LNCaP clone FGC (cell line): ENCODE measurements around the gene ZFAND3.

ENCODE experiments used
- DNase-seq: peaks from one replicate; pipeline ENCODE4 v3.0.0-alpha.2; 2011; ENCODE audit warnings: low read depth
- H3K4me3 ChIP-seq: 2 replicates; pipeline ENCODE4 v1.5.1; 2011; ENCODE audit warnings: mild to moderate bottlenecking, low read depth, low read length, control low read depth
- CTCF ChIP-seq: IDR thresholded peaks from 2 replicates; pipeline ENCODE4 v1.5.1; 2012; ENCODE audit warnings: mild to moderate bottlenecking; ENCODE audit not compliant: control insufficient read depth, insufficient read depth; ENCODE audit errors: extremely low read depth

The ZFAND3 gene

GRCh38 chr6:38141716-38142115 lies 322.2 kb downstream of the ZFAND3 start:
- no peak for DNase-seq
- TF ChIP-seq CTCF: no peak
- H3K4me3 ChIP-seq: no peak overlapping the region

DNA sequence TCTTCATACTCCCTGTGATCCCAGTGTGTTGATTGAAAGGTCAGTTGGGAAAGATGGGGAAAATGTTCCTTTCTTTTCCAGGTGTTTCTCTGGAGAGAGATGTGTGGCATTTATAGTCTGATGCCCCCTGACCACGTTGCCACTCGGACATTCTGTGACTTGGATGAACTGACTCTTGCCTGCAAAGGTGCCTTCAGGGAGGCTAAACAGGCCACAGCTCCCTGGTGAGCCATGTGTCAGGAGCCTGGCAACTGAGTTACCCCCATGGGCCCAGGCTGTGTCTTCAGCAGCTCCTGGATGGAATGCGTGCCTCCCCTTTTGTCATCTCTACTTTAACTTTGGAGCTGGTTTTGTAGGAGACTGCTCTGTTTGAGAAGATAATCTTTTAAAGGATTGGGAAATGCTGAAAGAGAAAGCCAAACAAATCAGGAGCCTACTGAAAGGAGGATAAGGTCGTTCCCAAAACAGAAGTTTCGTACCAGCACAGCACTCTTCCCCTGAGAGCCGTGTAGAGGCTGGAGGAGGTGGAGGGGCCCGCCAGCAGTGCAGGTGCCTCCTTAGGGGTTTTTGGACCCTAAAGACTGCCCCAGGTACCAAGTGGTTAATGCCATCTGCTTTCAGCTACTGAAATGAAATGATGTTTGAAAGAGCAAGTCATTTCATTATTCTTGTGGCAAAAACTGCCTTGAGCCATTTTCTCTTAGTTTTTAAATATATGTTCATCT lies 322.8 kb downstream of the ZFAND3 start:
- no peak for DNase-seq
- no peak overlapping the region for H3K4me3 ChIP-seq
- TF ChIP-seq CTCF: no peak

DNA sequence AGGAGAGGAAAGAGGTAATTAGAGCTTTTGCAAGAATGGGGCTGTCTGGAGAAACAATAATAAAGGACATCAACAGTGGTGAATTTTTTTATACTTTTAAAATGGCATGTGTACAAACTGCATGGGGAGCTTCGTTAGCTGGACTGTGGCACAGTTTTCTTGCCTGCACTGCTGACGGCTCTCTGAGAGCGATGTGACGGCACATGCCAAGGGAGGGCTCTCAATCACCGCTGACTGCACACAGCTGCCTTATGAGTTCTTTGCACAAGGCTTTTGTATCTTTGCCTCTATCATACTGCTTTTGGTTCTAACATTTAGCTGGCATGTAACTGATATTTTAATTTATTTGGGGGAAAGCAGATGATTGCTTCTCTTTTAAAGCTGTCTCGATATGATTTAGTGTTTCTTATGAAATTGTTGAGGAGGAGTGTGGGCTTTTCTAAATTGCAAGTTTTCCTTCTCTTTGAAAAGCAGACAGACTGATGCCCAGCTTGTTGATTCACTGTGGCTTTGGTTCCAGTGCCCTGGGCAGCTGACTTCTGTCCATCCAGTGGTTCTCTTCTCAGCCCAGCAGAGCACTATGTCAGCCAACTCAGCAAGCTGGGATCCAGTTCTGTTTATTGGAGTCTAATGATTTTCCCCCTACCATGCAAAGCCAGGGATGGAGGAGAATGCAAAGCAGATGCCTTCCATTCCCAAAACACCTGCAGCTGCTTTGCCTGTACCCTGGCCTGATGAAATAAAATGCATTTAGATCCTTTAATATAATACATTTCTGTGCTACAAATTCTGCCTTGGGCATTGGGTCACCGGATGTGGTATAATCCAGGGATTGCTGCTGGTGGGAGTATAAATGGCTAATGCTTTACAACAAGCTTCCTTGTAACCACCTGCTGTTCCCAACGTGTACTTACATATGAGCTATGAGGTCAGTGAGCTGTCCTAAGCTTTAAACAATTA lies 323.9 kb downstream of the ZFAND3 start:
- no peak for TF ChIP-seq CTCF
- no peak overlapping the region for H3K4me3 ChIP-seq
- DNase-seq: no peak

DNA sequence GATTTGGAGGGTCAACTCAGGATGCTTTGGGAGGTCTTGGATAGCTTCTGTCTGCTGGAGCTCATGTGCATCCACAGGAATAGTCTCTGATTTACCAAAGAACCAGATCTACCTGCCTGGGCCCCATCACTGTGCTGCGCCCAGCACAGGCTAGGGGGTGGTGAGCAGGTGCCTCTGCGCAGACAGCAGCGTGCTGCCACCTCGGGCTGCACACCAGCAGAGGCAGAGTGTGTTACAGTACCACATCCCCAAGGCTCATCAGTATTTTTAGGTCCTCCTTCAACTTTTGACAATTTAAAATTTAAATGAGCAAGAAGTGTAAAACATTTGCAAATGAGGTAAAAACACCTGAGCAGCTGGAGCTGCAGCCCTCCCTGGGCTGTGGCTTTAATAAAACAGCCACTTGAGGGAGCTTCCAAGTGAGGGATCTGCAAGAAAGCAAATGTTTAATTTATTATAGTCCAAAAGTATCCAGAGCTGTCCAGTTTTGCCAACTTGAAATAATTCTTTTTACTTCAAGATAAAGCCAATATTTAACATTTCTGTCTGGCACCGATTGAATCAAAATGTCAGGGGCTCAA lies 324.9 kb downstream of the ZFAND3 start:
- no peak for TF ChIP-seq CTCF
- no peak for DNase-seq
- H3K4me3 ChIP-seq: no peak overlapping the region

DNA sequence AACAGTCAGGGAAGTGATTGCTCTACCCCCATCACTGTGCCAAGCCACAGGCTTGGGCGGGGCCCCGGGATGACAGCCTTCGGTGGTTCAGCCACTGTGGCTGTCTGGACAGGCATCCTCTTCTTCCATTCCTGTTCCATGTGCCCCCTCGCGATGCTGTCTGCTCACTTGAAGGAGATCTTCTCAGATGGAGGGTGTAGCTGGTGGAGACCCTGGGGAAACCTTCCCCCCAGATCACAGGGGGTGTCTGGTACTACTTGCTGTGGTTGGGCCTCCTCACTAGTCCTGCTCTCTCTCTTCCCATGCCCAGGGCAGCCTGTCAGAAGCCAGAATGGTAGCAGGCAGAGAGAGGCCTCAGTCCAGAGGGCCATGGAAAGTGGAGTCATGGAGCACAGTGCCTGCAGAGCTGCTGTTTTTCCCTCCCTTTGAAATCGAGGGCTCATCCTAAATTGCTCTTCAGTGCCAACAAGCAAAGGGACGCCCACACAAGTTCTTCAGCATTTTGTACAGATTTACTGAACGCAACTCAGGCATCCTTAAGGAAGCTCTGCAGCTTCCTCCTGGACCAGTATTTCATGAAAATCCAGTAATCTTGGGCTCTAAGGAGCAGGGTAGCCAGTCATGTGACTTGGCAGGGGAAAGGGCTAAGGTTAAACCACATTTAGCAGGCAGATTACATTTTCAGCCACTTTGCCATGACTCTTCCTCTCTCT lies 326.6 kb downstream of the ZFAND3 start:
- TF ChIP-seq CTCF: no peak
- H3K4me3 ChIP-seq: no peak overlapping the region
- DNase-seq: no peak

GRCh38 chr6:38146734-38147027 lies 327.2 kb downstream of the ZFAND3 start:
- DNase-seq: no peak
- TF ChIP-seq CTCF: no peak
- H3K4me3 ChIP-seq: no peak overlapping the region
